HFF-Myc (cell line): ENCODE results near the gene CTDSP2.

Source experiments
- DNase-seq: peaks from one replicate; pipeline ENCODE4 v3.0.0-alpha.2; 2011; ENCODE audit warnings: low read depth; ENCODE audit errors: extremely low read depth
- H3K4me3 ChIP-seq: replicated peaks from 2 replicates; pipeline ENCODE4 v1.5.1; 2011; ENCODE audit warnings: low read depth, mild to moderate bottlenecking, control low read depth, low read length
- CTCF ChIP-seq: IDR thresholded peaks from 2 replicates; pipeline ENCODE4 v1.5.1; 2012; ENCODE audit warnings: mild to moderate bottlenecking, low read depth, low read length, control low read depth; ENCODE audit errors: missing control alignments

Gene CTDSP2

DNA sequence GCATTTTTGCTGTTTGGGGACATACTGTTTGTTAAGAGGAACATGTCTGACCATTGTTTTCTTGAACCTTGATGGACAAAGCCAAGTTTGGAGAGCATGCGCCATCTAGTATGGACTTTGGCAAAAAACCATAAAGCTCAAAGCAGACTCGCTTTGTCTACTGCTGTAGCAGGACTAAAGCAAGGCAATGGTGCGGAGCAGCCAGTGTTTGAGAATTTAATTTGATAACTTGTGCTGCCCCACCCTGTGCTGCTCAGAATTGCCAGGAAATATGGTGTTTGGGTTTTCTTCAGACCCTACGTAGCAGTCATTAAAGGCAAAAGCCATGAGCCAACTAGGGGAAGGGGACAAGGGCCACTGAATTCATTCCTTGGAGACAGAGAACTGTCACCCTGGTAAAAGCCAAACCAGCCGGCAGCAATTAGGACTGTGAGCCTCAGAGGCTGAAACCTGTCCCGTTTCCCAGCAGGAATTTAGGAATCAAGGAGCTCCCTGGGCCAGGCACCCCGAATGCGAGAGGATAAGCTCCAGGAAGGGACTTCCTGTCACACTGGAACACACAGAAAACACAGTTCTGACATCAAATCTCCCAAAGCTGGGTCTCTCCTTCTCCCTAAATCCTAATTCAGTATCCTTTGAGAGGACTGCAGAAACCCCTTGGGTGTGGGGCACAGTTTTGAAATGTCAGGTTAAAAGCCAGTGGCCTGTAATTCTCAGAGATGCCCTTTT is 29.1 kb downstream of the CTDSP2 start:
- no peak for TF ChIP-seq CTCF
- H3K4me3 ChIP-seq, result no peak overlapping the region
- no peak for DNase-seq

DNA sequence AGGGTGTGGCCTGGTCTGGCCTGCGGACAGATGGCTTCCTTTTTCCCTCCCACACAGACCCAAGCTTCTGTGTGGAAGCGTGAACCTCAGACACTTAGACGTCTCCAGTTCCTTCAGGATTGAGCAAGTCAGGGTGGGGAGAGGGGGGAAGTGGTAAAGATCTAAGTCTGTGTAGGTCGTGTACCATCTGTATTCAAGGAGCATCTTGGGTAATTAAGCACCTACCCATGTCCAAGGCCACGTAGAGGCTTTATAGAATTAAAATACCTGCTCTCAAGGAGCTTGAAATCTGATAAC is 29.7 kb downstream of the CTDSP2 start:
- no peak for DNase-seq
- no peak overlapping the region for H3K4me3 ChIP-seq
- TF ChIP-seq CTCF, result no peak

DNA sequence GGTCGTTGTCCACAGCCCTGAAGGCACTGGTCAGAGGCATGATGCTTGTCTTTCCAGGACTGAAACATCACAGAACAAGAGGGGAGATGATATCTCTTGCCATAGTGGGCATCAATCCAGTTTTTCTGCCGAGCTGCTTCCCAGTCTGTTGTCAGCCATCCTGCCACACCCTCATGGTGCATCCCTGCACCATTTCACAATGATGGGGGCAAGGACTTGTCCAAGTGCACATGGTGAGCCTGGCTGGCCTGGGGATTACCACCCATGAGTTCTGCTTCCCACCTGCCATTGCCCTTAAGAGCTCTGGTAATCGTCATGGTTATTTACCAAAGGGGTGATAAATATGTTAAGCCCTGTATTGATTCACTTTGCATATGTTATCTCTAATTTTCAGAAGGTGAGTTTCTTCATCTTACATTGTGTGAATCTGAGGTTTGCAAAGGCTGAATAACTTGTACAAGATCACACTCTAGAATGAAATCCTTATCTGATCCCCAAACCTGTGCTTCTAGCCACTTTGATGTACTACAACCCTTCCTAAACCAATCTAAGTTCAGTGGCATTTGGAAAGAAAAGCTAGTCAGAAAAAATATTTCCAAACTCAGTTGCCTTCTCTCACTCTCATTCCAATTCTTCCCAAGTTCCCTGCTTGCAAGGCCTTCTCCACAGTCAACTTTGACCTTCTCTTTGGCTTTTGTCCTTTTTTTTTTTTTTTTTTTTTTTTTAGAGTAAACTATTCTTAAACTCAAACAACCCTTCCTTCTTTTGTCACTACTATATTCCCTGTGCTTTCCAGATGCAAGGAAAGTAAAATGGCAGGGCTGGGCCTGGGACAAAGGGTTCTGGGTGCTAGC is 30.3 kb downstream of the CTDSP2 start:
- no peak for DNase-seq
- TF ChIP-seq CTCF, result no peak
- no peak overlapping the region for H3K4me3 ChIP-seq

DNA sequence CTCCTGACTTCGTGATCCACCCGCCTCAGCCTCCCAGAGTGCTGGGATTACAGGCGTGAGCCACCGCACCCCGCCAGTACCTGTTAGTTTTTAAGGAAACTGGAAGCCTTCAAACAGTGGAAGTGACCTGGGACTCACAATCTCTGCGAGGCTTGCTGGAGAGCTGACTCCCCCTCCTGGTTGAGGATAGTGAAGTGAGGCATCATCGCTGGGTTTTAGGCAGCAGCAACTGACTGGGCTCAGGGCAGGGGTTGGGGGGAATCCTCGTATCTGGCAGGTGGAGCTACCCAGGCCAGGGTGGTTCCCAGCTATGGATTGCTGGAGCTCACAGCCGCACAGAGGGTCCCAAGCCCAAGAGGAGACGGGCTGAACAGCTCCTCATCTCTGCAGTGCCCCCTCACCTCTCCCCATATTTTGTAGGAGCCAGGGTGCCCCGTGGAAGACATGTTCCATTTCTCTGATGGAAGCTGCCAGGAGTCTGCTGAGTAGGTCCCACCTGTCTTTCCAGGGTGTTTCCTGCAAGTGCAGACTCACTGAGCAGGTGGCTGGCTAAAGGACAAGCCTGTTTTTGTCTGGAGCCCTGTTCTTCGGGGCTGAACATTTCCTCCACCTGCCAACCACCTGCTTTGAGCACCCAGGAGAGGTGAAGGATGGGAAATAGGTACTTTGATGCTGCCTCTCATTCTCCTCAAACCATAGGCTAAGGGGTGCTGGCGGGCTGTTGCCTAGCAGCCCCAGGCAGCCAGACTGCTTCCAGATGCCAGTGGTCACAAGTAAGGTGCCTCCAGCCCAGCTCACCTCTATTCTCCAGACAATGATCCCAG is 31.1 kb downstream of the CTDSP2 start:
- peak; percentile 7 for TF ChIP-seq CTCF
- DNase-seq, result no peak
- H3K4me3 ChIP-seq, result no peak overlapping the region

DNA sequence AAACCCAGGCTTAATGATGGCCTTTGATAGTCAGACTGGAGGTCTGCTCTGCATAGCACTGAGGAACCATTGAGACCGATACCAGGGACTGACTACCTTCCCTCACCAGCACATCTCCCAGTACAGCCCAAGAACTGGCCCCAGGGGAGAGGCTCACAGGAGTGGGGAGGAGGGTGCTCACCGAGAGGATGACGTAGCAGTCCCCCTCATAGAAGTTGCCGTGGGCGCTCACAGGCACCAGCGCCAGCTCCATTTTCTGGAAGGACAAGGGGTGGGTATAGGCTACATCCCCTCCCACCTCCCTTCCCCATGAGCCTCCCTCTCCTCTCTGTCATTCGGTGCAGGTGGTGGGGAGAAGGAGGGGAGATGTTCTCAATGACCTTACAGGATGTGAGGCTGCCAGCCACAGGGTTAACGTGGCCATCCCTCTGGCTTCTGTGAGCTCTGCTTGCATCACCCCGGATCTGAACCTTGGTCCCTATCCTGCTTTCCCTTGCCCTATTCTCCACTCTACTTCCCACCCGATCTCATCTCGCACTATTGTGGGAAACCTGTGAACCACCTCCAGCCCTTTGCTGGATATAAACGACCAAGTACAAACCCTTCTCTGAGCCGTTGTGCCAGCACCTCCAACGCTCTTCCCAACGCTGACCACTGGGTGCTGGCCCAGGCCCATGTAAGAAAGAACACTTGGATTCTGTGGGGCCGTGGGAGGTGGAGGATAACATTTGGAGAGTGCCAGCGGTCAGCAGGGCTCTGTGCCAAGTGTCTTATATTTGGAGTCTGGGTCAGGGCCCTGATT is 32.4 kb downstream of the CTDSP2 start:
- no peak overlapping the region for H3K4me3 ChIP-seq
- TF ChIP-seq CTCF, result no peak
- no peak for DNase-seq
